Measurements from ENCODE around the gene TTR.

DNA sequence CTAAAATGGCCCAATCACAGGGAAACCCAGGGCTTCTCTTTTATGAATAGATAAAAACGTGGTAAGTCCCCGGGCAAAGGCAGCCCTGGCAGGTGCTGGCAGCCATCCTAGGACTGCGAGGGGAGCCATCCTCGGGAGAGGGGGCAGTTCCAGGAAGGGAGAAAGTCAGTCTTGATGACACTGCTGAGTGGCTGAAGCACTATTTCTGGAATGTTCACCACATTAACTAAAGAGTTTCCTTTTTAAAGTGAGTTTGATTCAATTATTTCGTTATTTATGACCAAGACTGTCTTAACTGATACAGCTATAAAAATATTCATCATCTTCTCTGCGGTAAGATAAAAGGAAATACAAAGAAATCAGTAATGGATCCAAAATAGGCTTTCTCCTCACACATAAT is 20.4 kb downstream of the TTR start:
- TF ChIP-seq, protein P1, sequence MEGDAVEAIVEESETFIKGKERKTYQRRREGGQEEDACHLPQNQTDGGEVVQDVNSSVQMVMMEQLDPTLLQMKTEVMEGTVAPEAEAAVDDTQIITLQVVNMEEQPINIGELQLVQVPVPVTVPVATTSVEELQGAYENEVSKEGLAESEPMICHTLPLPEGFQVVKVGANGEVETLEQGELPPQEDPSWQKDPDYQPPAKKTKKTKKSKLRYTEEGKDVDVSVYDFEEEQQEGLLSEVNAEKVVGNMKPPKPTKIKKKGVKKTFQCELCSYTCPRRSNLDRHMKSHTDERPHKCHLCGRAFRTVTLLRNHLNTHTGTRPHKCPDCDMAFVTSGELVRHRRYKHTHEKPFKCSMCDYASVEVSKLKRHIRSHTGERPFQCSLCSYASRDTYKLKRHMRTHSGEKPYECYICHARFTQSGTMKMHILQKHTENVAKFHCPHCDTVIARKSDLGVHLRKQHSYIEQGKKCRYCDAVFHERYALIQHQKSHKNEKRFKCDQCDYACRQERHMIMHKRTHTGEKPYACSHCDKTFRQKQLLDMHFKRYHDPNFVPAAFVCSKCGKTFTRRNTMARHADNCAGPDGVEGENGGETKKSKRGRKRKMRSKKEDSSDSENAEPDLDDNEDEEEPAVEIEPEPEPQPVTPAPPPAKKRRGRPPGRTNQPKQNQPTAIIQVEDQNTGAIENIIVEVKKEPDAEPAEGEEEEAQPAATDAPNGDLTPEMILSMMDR (conservative IDR thresholded peaks at IDR 0.05 in 1 of 2, IDR thresholded peaks at IDR 0.05 in 1 of 2; ENCODE audit: low read depth in 1 of 2, low read length in 2 of 2) = no peak
- no peak for TF ChIP-seq EZH2 (IDR thresholded peaks at IDR 0.05; ENCODE audit: low read length, missing control alignments)
